Esophagus muscularis mucosa (tissue), 4 donors: ENCODE results near the gene TMOD1. TPM values are rescaled to one million over a fixed set of nuclear protein-coding genes. Genes with fewer than 3 reads are reported as not detected.
"Not testable (repeated sequence)": the region's sequence is repeated elsewhere in the genome, so short reads cannot be mapped to it uniquely, and the experiment has no call there.

Experiments
- DNase-seq: peaks from one replicate; pipeline ENCODE4 v3.0.0-alpha.2; 2017; ENCODE audit errors: extremely low spot score
- H3K27ac ChIP-seq, 4 donors: fragments of 200-600 bp; sonication (generic); replicated peaks in 1 of 4; 1 replicate in 3 of 4; 2 replicates in 1 of 4; pipeline ENCODE4 v1.5.1; 2016 to 2019; ENCODE audit warnings: mild to moderate bottlenecking in 1 of 4
- H3K27me3 ChIP-seq, 4 donors: fragments of 200-600 bp; sonication (generic); one replicate each; pipeline versions ENCODE4 v1.5.1 to v1.6.0; 2016 to 2019
- H3K36me3 ChIP-seq, 4 donors: fragments of 200-600 bp; sonication (generic); one replicate each; pipeline ENCODE4 v1.5.1; 2016 to 2019
- H3K4me1 ChIP-seq, 4 donors: fragments of 200-600 bp; sonication (generic); one replicate each; pipeline ENCODE4 v1.5.1; 2016 to 2019
- H3K4me3 ChIP-seq, 4 donors: fragments of 200-600 bp; sonication (generic); 1 replicate in 2 of 4; 2 replicates in 2 of 4; pipeline ENCODE4 v1.5.1; 2016 to 2019; ENCODE audit warnings: mild to moderate bottlenecking in 4 of 4, moderate library complexity in 1 of 4
- H3K9me3 ChIP-seq, 4 donors: fragments of 200-600 bp; sonication (generic); 1 replicate in 3 of 4; 2 replicates in 1 of 4; pipeline ENCODE4 v1.5.1; 2016 to 2019
- CTCF ChIP-seq, 3 experiments: fragments of 200-600 bp in 2 of 3; fragments of 450-650 bp in 1 of 3; sonication (generic) in 2 of 3; IDR thresholded peaks; one replicate each; pipeline ENCODE4 v1.5.1; 2017 to 2019; ENCODE audit warnings: antibody characterized with exemption in 3 of 3, mild to moderate bottlenecking in 2 of 3, moderate library complexity in 1 of 3
- EP300 ChIP-seq: sonication (generic); formaldehyde crosslinking; IDR thresholded peaks from one replicate; pipeline ENCODE4 v1.6.1; 2017; ENCODE audit warnings: antibody characterized with exemption
- POLR2A ChIP-seq: fragments of 450-650 bp; IDR thresholded peaks from one replicate; pipeline ENCODE4 v1.6.1; 2017; ENCODE audit warnings: antibody characterized with exemption, moderate library complexity, mild to moderate bottlenecking, low read depth
- POLR2AphosphoS5 ChIP-seq, 2 donors: sonication (generic); formaldehyde crosslinking; IDR thresholded peaks; one replicate each; pipeline ENCODE4 v1.6.1; 2017; ENCODE audit warnings: antibody characterized with exemption in 2 of 2
- WGBS: methylation state at CpG from one replicate; pipeline ENCODE4 v1.1.5; 2018; 5-methylcytosine and 5-hydroxymethylcytosine counted together
- intact Hi-C: fragments of 100-400 bp; cut with DNase I; formaldehyde crosslinking; loops from one replicate; pipeline ENCODE4 v1.15.1; 2023
- total RNA-seq, 4 donors: library from RNA; depleted of rRNA; stranded (reverse); fragments of >200 nt; gene quantifications; one replicate each; pipeline versions ENCODE4 v1.1.0 to v1.2.1, GENCODE V29; 2016

TMOD1 gene
- total RNA-seq, 4 donors from 2014 or later: 68.4 to 97.6 (median 71.6) TPM

GRCh38 chr9:97480749-97481148, 20.7 kb upstream of the TMOD1 start:
- 90% methylated on average over 1 of the region's 1 CpG for WGBS
- Histone ChIP-seq H3K27me3 (no peaks in the 10 kb centered on the region), H3K4me3 (no peak overlapping the region), H3K4me1 (peaks cover 0 to 14% (median 6%) of the 10 kb centered on the region in 4 donors), H3K36me3 (peaks cover 9 to 30% (median 16%) of the 10 kb centered on the region in 4 donors), H3K27ac (no peak overlapping the region), H3K9me3 (no peaks in the 10 kb centered on the region)
- intact Hi-C loops: no loop called here
- TF ChIP-seq POLR2A (no peak), CTCF (IDR thresholded peaks at IDR 0.05) (no peak), EP300 (no peak), POLR2AphosphoS5 (IDR thresholded peaks at IDR 0.05) (no peak)
- DNase-seq: no peak

- WGBS: 100% methylated on average over 1 of the region's 1 CpG
- Histone ChIP-seq H3K4me3 (no peak overlapping the region), H3K4me1 (peaks cover 0 to 14% (median 6%) of the 10 kb centered on the region in 4 donors), H3K36me3 (peaks cover 13 to 60% (median 27%) of the 10 kb centered on the region in 4 donors), H3K9me3 (peaks cover 0 to 6% (median 0%) of the 10 kb centered on the region in 4 donors), H3K27me3 (no peaks in the 10 kb centered on the region), H3K27ac (no peak overlapping the region)
- TF ChIP-seq POLR2A: no peak
- no peak for TF ChIP-seq CTCF (IDR thresholded peaks at IDR 0.05)
- DNase-seq: no peak
- intact Hi-C loops: no loop called here
These were observed 17.3 kb upstream of the TMOD1 start for GRCh38 chr9:97484134-97484533.

GRCh38 chr9:97487107-97487506, 14.4 kb upstream of the TMOD1 start:
- H3K27me3 ChIP-seq: no peaks in the 10 kb centered on the region
- no peak for TF ChIP-seq POLR2AphosphoS5 (IDR thresholded peaks at IDR 0.05)
- peaks cover 0 to 20% (median 11%) of the 10 kb centered on the region in 4 donors for H3K4me1 ChIP-seq
- intact Hi-C loops: no loop called here
- WGBS: 77% methylated on average over 2 of the region's 2 CpGs
- H3K4me3 ChIP-seq: no peak overlapping the region
- no peak overlapping the region for H3K27ac ChIP-seq
- no peak for DNase-seq
- H3K9me3 ChIP-seq: peaks cover 0 to 6% (median 0%) of the 10 kb centered on the region in 4 donors
- H3K36me3 ChIP-seq: peaks cover 13 to 43% (median 22%) of the 10 kb centered on the region in 4 donors

- intact Hi-C loops: no loop called here
- Histone ChIP-seq H3K36me3 (peaks cover 7 to 36% (median 19%) of the 10 kb centered on the region in 4 donors), H3K27me3 (no peaks in the 10 kb centered on the region), H3K27ac (no peak overlapping the region), H3K4me3 (no peak overlapping the region), H3K4me1 (peaks cover 0 to 23% (median 11%) of the 10 kb centered on the region in 4 donors), H3K9me3 (peaks cover 0 to 6% (median 0%) of the 10 kb centered on the region in 4 donors)
- TF ChIP-seq POLR2AphosphoS5 (IDR thresholded peaks at IDR 0.05) (no peak), POLR2A (no peak), EP300 (no peak), CTCF (IDR thresholded peaks at IDR 0.05) (no peak)
- DNase-seq: no peak
- 86% methylated on average over 1 of the region's 1 CpG for WGBS
These were observed 13.6 kb upstream of the TMOD1 start for GRCh38 chr9:97487861-97488260.

DNA sequence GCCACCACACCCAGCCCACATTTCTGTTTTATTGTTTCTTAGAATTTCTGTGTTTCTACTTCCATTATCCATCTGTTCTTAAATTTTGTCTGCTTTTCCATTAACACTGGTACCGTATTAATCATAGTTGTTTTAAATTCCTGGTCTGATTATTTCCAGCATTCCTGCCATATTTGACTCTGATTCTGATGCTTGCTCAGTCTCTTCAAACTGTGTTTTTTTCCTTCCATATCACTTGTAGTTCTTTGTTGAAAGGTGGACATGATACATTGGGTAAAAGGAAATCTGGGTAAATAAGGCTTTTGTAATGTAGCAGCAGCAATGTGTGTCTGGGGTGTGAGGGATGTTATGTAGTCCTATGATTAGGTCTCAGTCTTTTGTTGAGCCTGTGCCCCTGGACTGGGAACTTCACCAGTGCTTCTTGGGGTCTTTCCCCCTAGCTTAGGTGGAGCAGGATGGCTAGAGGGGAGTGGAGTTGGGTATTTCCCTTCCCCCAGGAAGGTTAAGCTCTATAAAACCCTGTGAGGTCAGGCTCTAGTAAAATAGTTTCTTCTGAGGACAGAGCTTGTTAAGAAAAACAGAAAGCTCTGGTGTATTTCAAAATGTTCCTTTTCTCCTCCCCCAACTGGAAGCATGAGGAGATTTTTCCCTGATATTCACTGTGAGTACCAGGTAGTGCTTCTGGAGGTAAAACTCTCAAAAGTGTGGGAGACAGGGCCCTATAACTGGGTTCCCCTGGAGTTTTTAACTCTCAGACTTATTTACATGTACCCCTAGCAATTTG, 10.1 kb upstream of the TMOD1 start:
- Histone ChIP-seq H3K27me3 (no peaks in the 10 kb centered on the region), H3K9me3 (peaks cover 0 to 6% (median 0%) of the 10 kb centered on the region in 4 donors), H3K27ac (peak overlapping the region; percentile 50 to 63 (median 58)), H3K4me3 (no peak overlapping the region), H3K36me3 (peaks cover 10 to 31% (median 18%) of the 10 kb centered on the region in 4 donors), H3K4me1 (peaks cover 0 to 16% (median 11%) of the 10 kb centered on the region in 4 donors)
- no peak for DNase-seq
- WGBS: 68% methylated on average over 1 of the region's 1 CpG
- intact Hi-C loops: no loop called here
- TF ChIP-seq CTCF (IDR thresholded peaks at IDR 0.05) (no peak), EP300 (no peak), POLR2AphosphoS5 (IDR thresholded peaks at IDR 0.05) (no peak), POLR2A (no peak)

GRCh38 chr9:97497558-97498375, 3.7 kb upstream of the TMOD1 start:
- H3K27me3 ChIP-seq, DNase-seq, H3K4me3 ChIP-seq, intact Hi-C loops, H3K27ac ChIP-seq, H3K36me3 ChIP-seq, H3K9me3 ChIP-seq: not testable (repeated sequence)
- peaks cover 2 to 10% (median 8%) of the 10 kb centered on the region in 4 donors for H3K4me1 ChIP-seq
- WGBS: 98% methylated on average over 10 of the region's 36 CpGs

DNA sequence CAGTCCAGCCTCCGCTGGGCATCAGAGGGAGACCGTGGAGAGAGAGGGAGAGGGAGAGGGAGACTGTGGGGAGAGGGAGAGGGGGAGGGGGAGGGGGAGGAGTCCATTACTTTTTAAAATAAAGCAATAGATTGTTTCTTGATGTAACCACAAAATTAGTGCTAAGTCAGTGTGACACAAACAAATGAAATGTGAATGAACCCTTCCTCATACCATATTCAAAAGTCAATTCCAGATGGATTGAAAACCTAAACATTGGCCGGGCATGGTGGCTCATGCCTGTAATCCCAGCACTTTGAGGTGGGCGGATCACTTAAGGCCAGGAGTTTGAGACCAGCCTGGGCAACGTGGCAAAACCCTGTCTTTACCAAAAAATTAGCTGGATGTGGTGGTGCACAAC, 2.6 kb upstream of the TMOD1 start:
- intact Hi-C loops, H3K27ac ChIP-seq, H3K27me3 ChIP-seq, H3K36me3 ChIP-seq, H3K9me3 ChIP-seq, H3K4me3 ChIP-seq, DNase-seq: not testable (repeated sequence)
- H3K4me1 ChIP-seq: peaks cover 10 to 21% (median 19%) of the 10 kb centered on the region in 4 donors
- WGBS: 86% methylated on average over 5 of the region's 5 CpGs
